ENCODE measurements around the gene SH3GL2.

Gene SH3GL2

GRCh38 chr9:17807613-17808282 is 228.9 kb downstream of the SH3GL2 start:
- no peak for DNase-seq (ENCODE audit: low read depth in 1 of 2, low spot score in 1 of 2)

DNA sequence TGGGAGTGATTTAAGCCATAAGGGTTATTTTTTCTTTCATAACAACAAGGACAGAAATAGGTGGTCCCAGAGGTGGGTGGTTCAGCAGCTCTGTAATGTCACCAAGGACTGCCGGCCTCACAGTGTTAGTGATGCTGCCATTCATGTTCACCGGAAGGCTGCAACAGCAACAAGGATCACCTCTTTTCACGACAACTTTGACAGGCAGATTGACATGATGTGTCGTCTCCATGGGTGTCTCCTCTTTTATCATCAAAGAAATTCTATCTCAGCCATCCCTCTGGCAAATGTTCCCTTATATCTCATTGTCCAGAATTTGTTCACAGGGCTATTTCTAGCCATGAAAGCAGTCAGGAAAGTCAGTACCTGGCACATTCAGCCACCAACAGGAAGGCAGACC is 231.5 kb downstream of the SH3GL2 start:
- no peak for DNase-seq (ENCODE audit: low read depth in 1 of 2, low spot score in 1 of 2)

DNA sequence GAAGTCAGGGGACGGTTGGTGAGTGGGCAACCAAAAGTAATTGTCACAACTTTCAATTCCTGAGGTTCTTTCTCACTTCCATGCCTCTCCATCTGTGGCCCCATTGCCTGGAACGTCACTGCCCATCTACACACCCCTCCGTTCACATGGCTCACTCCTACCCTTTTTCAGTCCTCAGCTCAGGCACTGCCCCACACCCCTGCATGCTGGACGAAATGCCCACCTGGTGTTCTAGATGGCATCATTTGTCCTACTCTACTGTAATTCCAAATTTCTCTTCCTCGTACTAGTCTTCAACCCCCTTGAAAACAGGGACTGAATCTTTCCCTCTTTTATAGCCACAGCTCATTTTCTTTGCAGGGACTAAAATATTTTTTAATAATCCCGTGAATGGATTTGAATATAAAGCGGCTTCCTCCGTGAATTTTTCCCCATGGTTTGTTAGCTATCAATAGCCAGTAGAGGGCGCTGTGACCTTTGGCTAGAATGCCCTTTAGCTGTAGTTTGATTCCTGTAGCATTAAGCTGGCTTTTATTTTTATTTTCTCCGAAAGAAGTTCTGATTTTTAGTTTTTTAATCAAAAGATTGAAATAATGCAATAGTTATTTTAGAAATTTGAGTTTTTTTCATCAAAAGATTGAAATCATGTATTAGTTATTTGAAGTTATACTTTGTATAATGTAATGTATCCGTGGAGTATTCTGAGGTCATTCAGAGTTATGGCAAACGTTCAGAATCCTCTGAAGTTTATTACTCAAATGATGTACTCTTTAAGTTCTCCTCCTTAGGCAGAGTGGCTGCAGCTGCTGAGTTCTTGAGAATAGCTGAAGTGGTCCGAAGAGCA is 232.1 kb downstream of the SH3GL2 start:
- no peak for DNase-seq (ENCODE audit: low read depth in 1 of 2, low spot score in 1 of 2)

DNA sequence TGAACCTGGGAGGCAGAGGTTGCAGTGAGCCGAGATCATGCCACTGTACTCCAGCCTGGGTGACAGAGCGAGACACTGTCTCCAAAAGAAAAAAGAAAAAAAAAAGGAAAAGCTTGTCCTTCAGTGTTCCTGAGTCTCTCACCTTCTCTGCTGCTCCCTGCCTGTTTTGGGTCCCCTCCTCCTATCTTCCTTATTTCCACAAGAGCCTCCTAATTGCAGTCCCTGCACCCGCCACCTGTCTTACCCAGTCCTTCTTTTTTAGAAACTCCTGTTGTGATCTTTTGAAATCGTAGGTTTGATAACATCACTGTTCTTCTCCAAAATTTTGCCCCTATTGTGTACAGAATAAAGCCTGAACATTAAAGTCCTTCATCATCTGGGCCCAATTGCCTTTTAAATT is 234.9 kb downstream of the SH3GL2 start:
- no peak for DNase-seq (ENCODE audit: low read depth in 1 of 2, low spot score in 1 of 2)

GRCh38 chr9:17816431-17817027 is 237.7 kb downstream of the SH3GL2 start:
- no peak for DNase-seq (ENCODE audit: low read depth in 1 of 2, low spot score in 1 of 2)

DNA sequence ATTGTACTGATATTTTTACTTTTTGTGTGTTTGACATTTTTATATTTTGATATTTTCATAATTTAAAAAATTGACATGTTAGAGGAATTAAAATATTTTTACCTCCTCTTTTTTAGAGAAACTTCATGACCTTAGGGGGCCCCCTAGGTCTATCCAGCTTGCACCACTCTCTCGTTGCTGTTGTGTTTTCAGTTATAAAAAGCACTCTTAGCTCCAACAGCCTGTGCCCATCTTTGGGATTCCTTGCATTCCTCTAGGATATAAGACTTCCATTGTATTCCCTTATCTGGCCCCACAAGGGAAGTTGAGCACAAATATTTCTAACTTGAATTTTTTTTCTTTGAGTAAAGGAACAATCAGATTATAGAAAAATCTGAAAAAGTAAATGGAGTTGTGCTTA is 245.3 kb downstream of the SH3GL2 start:
- no peak for DNase-seq (ENCODE audit: low read depth in 1 of 2, low spot score in 1 of 2)

DNA sequence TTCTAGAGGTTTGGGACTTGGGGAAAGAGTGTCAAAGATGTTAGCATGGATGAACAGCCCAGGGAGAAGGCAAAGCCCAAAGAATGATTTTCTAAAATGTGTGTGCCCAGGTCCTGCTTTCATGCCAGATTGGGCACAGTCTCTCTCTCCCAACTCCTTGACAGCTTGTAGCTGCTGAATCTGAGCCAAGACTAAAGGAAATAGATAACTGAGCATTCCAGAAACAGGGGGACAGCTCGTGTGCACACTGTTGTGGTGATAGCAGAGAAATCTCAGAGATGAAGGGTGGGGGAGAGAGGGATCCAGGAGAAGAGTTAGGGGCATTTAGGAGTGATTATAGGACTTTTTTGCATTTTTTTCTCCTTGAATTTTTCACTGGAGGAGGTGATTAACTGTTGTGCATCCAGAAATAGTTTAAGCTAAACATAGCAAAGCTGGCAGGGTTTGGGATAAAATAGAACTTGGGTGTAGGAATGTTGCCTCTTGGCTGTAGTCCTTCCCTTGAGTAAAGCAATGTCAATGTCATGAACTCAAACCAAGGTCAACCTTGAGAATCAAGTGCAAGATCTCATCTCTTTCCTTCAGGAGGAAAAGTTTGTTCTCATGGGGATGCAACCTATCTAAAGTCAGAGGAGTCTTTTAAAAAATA is 245.9 kb downstream of the SH3GL2 start:
- DNase-seq (ENCODE audit: low read depth in 1 of 2, low spot score in 1 of 2) = no peak

DNA sequence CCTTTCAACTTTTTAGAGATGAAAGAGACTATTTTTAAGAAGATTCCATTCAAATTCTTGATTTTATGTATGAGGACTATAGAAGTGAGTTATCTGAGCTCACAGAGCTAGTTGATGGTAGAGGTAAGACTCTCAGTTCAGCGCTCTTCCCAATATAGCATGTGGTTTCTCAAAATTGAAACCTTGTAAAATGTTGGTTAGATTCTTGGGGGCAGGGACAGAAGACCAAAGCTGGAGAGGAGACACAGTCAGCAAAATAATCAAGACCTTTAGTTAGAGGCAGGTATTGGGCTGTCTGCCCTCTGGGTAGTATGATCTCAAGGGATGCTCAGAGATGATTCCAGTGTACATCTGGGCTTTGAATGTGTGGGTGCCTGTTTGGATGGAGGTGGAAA is 246.4 kb downstream of the SH3GL2 start:
- DNase-seq (ENCODE audit: low read depth in 1 of 2, low spot score in 1 of 2) = no peak

GRCh38 chr9:17829064-17829463 is 250.2 kb downstream of the SH3GL2 start:
- DNase-seq (ENCODE audit: low read depth in 1 of 2, low spot score in 1 of 2) = no peak

DNA sequence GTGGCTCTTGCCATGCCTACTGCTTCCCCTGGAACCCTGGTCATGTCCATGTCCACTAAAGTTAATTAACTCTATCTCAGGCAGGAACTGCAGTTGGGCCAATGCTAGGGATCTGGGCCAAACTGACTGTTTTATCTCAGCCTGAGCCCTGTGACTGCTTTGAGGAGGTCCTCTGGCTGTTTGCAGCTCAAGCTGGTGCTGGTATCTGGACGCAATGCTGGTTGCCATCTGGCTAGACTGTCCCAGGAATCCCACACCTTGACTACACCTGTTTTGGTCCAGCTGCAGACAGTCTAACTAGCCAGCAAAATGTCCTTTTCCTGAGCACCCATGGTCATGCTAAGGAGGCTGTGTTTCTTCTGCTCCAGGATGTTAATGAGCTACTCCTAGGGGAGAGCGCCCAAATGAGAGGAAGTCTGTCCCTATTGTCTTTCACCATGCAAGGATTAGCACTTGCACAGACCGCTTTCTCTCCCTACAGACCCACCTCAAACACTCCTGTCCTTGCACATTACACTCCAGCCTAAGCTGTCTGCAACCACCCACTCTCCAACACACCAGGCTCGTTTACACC is 251.0 kb downstream of the SH3GL2 start:
- DNase-seq (ENCODE audit: low read depth in 1 of 2, low spot score in 1 of 2) = no peak

DNA sequence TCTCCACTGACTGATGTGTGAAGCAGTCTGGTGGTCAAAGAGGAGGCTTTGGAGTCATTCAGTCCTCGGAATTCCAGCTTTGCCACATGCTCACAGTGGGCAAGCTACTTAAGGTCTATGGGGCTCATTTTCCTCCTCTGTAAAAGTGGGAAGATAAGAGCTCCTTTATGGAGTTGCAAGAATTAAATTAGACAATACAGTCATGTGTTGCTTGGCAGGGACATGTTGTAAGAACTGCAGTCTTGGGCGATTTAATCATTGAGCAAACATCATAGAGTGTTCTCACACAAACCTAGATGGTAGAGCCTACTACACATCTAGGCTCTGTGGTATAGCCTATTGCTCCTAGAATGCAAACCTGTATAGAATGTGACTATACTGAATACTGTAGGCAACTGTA is 253.9 kb downstream of the SH3GL2 start:
- no peak for DNase-seq (ENCODE audit: low read depth in 1 of 2, low spot score in 1 of 2)

- no peak for DNase-seq (ENCODE audit: low read depth in 1 of 2, low spot score in 1 of 2)
These were observed 255.0 kb downstream of the SH3GL2 start for GRCh38 chr9:17833846-17834245.

GRCh38 chr9:17837965-17838364 is 259.1 kb downstream of the SH3GL2 start:
- DNase-seq (ENCODE audit: low read depth in 1 of 2, low spot score in 1 of 2) = no peak

DNA sequence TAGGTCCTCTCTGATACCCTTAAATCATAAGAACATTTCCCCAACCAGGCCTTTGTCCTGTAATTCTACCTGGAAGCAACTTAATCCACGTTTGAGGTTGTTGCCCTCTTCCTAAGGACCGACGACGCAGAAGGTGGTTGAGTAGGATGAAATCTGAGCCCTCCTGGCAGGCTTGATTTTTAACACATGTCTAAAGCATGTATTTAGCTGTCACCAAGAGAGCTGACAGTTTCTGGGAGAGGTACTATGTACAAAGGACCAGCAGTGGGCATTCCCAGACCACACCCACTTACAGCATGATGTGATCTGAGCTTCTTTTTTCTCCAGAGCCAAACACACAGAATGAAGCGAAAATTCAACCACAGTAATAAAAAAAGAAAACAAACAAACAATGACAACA is 260.9 kb downstream of the SH3GL2 start:
- DNase-seq (ENCODE audit: low read depth in 1 of 2, low spot score in 1 of 2) = no peak

DNA sequence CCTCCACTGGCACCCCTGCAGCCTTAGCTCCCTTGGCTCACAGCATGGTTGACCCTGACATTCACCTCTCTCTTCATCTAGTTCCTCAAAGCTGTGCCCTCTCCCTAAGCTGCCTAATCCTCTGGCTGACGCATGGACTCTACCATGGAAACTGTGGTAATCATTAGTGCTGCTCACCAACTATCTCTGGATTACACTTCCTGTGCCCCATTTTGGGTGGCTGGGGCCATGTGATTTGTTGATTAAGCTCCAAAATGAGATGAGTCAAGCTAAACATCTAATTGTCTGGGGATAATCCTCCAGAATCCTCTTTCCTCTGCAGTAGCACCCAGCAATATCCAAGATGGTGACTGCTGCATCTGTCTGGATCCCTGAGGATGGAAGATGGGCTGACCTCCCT is 264.4 kb downstream of the SH3GL2 start:
- no peak for DNase-seq (ENCODE audit: low read depth in 1 of 2, low spot score in 1 of 2)

All from activated T-helper 1 cell treated with anti-CD3 and anti-CD28 coated beads, Interleukin-2, amount 50 U/mL, for 16 hours (primary cell).